SH-SY5Y (cell line): Measurements from ENCODE around the gene GPHA2.

Experiments
- GATA2 ChIP-seq: IDR thresholded peaks from 2 replicates; pipeline ENCODE4 v1.6.1; 2011; ENCODE audit warnings: mild to moderate bottlenecking, low read depth, low read length
- GATA3 ChIP-seq: IDR thresholded peaks from 2 replicates; pipeline ENCODE4 v1.6.1; 2011; ENCODE audit warnings: low read depth, mild to moderate bottlenecking, low read length, moderate library complexity

DNA sequence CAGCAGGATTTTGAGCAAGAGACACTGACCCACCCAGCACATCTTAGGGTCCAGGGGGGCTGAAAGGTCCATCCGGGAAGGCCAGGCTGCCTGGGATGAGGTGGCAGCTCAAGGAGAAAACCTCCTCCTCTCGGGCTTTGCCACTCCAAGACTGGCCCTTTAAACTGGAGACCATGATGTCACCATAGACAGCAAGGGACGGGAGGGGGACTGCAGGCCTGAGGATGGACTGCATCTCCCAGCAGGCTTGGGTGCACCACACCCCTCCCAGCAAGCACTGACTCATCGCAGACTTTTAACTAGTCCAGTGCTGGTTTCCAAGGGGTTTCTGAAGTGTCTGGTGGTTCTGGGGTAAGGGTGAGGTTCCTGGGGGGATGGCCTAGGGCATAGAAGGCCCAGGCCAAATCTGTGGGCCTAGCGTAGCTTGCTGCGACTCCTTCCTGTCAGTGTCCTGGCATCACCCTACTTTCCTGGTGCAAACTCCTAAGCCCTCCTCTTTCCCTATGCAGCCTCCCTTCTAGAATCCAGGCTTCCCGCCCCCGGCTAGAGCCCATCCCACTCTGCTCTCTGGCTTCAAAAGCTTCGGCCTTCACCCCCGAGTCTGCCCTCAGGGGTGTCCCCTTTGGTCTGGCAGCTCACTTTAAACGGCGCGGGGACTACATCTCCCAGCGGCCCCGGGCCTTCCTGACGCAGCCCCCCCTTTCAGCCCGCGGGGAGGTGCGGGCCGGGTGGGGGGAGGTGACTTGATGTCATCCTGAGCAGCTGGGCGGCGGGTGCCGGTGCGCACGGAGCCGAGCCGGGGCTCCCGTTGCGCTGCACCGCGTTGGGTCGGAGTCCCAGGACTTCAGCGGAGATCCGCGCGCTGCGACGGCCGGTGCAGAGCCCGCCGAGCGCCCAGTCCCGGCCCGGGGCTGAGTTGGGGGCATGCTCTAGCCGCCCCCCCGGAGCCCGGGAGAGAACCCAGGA, 11.5 kb downstream of the GPHA2 start, which contains the start of gene PPP2R5B:
- TF ChIP-seq GATA3 (no peak), GATA2 (no peak)
